ENCODE data around the gene TXNDC9.
"Not testable (repeated sequence)": the region's sequence is repeated elsewhere in the genome, so short reads cannot be mapped to it uniquely, and the experiment has no call there.

The TXNDC9 gene

DNA sequence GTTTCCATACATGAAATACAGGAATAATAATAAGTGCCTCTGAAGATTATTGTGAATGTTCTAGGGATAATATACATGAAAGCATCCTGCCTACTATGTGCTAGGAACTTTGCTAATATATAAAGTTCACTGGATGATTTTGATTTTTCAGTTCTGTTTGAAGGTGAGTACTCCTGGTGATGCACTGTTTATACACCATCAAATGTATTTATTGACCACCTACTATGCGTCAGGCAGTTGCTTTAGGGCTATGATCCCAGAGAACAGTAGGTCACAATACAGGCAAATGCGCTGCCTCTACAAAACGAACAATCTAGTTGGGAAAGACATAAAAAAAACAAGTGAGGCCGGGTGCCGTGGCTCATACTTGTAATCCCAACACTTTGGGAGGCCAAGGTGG is 10.7 kb downstream of the TXNDC9 start:
- Histone ChIP-seq H3K4me2 (ENCODE audit: low read depth, low read length, poor library complexity, severe bottlenecking) (no peak overlapping the region), H2AFZ (ENCODE audit: low read length) (no peak overlapping the region), H3K9me3 (ENCODE audit: insufficient read depth, low read depth, low read length) (no peaks in the 10 kb centered on the region), H3F3A (ENCODE audit: low read depth) (0 out of 2 replicates have a peak, but pooled peaks cover 2% of the 10 kb centered on the region), H3K27me3 (ENCODE audit: insufficient read depth, low read length, poor library complexity, severe bottlenecking) (no peaks in the 10 kb centered on the region), H3K4me1 (ENCODE audit: insufficient read depth, low read length, poor library complexity, severe bottlenecking) (no peaks in the 10 kb centered on the region), H3K9ac (ENCODE audit: low read depth, low read length, poor library complexity, severe bottlenecking) (no peak overlapping the region), H3K36me3 (ENCODE audit: insufficient read depth, low read length) (peaks cover 61% of the 10 kb centered on the region), H3K9me2 (replicated peaks; ENCODE audit: low read depth, low read length) (no peaks in the 10 kb centered on the region), H4K20me1 (ENCODE audit: insufficient read depth, low read length, poor library complexity, severe bottlenecking) (peaks cover 4% of the 10 kb centered on the region), H3K79me2 (ENCODE audit: insufficient read depth, low read length) (peaks cover 14% of the 10 kb centered on the region; the same call in 1 of the 2 replicates), H3K4me3 (ENCODE audit: low read length, poor library complexity, severe bottlenecking) (no peak overlapping the region)
- TF ChIP-seq, protein P1, sequence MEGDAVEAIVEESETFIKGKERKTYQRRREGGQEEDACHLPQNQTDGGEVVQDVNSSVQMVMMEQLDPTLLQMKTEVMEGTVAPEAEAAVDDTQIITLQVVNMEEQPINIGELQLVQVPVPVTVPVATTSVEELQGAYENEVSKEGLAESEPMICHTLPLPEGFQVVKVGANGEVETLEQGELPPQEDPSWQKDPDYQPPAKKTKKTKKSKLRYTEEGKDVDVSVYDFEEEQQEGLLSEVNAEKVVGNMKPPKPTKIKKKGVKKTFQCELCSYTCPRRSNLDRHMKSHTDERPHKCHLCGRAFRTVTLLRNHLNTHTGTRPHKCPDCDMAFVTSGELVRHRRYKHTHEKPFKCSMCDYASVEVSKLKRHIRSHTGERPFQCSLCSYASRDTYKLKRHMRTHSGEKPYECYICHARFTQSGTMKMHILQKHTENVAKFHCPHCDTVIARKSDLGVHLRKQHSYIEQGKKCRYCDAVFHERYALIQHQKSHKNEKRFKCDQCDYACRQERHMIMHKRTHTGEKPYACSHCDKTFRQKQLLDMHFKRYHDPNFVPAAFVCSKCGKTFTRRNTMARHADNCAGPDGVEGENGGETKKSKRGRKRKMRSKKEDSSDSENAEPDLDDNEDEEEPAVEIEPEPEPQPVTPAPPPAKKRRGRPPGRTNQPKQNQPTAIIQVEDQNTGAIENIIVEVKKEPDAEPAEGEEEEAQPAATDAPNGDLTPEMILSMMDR (conservative IDR thresholded peaks at IDR 0.05; ENCODE audit: low read length): no peak
- no peak for TF ChIP-seq EZH2phosphoT487 (IDR thresholded peaks at IDR 0.05; ENCODE audit: borderline replicate concordance)

DNA sequence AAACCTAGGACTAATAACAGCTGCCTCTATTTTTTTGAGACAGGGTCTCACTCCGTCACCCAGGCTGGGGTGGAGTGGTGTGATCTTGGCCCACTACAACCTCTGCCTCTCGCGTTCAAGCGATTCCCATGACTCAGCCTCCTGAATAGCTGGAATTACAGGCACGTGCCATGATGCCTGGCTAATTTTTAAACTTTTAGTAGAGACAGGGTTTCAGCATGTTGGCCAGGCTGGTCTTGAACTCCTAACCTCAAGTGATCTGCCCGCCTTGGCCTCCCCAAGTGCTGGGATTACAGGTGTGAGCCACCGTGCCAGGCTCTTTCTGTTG is 18.3 kb downstream of the TXNDC9 start:
- not testable (repeated sequence) for H3K4me3 ChIP-seq (ENCODE audit: low read length, poor library complexity, severe bottlenecking); H3K9me3 ChIP-seq (ENCODE audit: insufficient read depth, low read depth, low read length); H4K20me1 ChIP-seq (ENCODE audit: insufficient read depth, low read length, poor library complexity, severe bottlenecking); H3K4me1 ChIP-seq (ENCODE audit: insufficient read depth, low read length, poor library complexity, severe bottlenecking); H3F3A ChIP-seq (ENCODE audit: low read depth); H3K9me2 ChIP-seq (replicated peaks; ENCODE audit: low read depth, low read length); H3K4me2 ChIP-seq (ENCODE audit: low read depth, low read length, poor library complexity, severe bottlenecking); H3K27me3 ChIP-seq (ENCODE audit: insufficient read depth, low read length, poor library complexity, severe bottlenecking); H3K79me2 ChIP-seq (ENCODE audit: insufficient read depth, low read length); H2AFZ ChIP-seq (ENCODE audit: low read length); H3K9ac ChIP-seq (ENCODE audit: low read depth, low read length, poor library complexity, severe bottlenecking)
- peaks cover 46% of the 10 kb centered on the region; the same call in 1 of the 2 replicates for H3K36me3 ChIP-seq (ENCODE audit: insufficient read depth, low read length)

DNA sequence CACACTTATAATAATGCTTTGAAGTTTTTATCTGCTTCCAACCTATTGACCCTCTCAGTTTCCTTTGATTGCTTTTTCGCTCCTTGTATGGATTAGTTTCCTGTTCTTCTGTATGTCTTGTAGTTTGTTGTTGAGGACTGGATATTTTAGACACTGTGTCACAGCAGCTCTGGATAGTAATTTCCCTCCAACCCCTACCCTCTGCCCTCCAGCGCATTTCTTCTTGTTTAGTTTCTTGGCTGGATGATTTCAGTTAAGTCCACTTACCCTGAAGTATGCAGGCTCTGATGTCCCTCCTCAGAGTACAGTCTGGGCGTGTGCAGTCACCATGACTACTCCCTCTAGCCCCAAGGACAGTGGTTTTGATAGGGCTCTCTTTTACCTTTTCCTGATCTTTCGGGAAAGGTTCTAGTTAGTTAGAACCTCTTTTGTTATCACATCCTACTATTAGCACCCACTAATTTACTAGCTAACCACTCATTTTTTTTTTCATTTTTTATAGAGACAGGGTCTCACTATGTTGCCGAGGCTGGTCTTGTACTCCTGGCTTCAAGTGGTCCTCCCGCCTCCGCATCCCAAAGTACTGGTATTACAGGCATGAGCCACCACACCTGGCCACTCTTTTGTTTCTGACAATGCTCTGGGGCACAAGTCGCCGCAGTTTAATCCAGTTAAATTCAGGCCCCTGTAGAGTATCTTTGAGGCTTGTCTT is 18.8 kb downstream of the TXNDC9 start:
- H3K36me3 ChIP-seq (ENCODE audit: insufficient read depth, low read length): peaks cover 46% of the 10 kb centered on the region; the same call in 1 of the 2 replicates
- H3K9me3 ChIP-seq (ENCODE audit: insufficient read depth, low read depth, low read length): no peaks in the 10 kb centered on the region
- H2AFZ ChIP-seq (ENCODE audit: low read length): no peak overlapping the region
- no peak overlapping the region for H3K4me2 ChIP-seq (ENCODE audit: low read depth, low read length, poor library complexity, severe bottlenecking)
- H3K27me3 ChIP-seq (ENCODE audit: insufficient read depth, low read length, poor library complexity, severe bottlenecking): no peaks in the 10 kb centered on the region
- H3K4me3 ChIP-seq (ENCODE audit: low read length, poor library complexity, severe bottlenecking): no peak overlapping the region
- no peaks in the 10 kb centered on the region for H3K4me1 ChIP-seq (ENCODE audit: insufficient read depth, low read length, poor library complexity, severe bottlenecking)
- H4K20me1 ChIP-seq (ENCODE audit: insufficient read depth, low read length, poor library complexity, severe bottlenecking): no peaks in the 10 kb centered on the region
- no peaks in the 10 kb centered on the region for H3K79me2 ChIP-seq (ENCODE audit: insufficient read depth, low read length)
- peaks cover 2% of the 10 kb centered on the region; the same call in 1 of the 2 replicates for H3F3A ChIP-seq (ENCODE audit: low read depth)
- H3K9me2 ChIP-seq (replicated peaks; ENCODE audit: low read depth, low read length): no peaks in the 10 kb centered on the region
- no peak for TF ChIP-seq EZH2phosphoT487 (IDR thresholded peaks at IDR 0.05; ENCODE audit: borderline replicate concordance)
- TF ChIP-seq, protein P1 (conservative IDR thresholded peaks at IDR 0.05; ENCODE audit: low read length): no peak
- H3K9ac ChIP-seq (ENCODE audit: low read depth, low read length, poor library complexity, severe bottlenecking): no peak overlapping the region

DNA sequence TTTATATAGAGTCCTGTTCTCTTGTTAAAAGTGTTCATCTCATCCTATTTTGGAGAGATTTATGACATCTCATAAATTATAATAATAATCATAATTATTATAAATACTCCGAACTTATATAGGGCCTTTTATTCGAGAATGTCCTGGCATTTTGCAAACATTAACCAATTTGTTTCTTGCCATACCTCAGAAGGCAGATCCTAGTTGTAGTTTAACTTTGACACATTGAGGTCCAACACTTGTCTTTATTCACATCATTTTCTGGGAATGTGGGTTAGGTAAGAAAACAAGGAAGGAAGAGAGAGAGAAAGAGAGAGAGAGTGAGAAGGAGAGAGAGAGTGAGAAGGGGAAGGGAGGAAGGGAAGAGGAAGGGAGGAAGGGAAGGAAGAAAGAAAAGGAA is 35.0 kb downstream of the TXNDC9 start, which contains the start of gene LYG1:
TSS of gene LYG1 (minus strand) at position 101 of the 400 bp plus-strand sequence. CDS start 5,527 bp downstream, outside the sequence.
- H3K36me3 ChIP-seq (ENCODE audit: insufficient read depth, low read length); H3K4me2 ChIP-seq (ENCODE audit: low read depth, low read length, poor library complexity, severe bottlenecking); H4K20me1 ChIP-seq (ENCODE audit: insufficient read depth, low read length, poor library complexity, severe bottlenecking); H3K79me2 ChIP-seq (ENCODE audit: insufficient read depth, low read length); H3K4me1 ChIP-seq (ENCODE audit: insufficient read depth, low read length, poor library complexity, severe bottlenecking); H3K4me3 ChIP-seq (ENCODE audit: low read length, poor library complexity, severe bottlenecking); H3K27me3 ChIP-seq (ENCODE audit: insufficient read depth, low read length, poor library complexity, severe bottlenecking); H2AFZ ChIP-seq (ENCODE audit: low read length); H3K9me2 ChIP-seq (replicated peaks; ENCODE audit: low read depth, low read length); H3F3A ChIP-seq (ENCODE audit: low read depth); H3K9me3 ChIP-seq (ENCODE audit: insufficient read depth, low read depth, low read length); H3K9ac ChIP-seq (ENCODE audit: low read depth, low read length, poor library complexity, severe bottlenecking): not testable (repeated sequence)

All from Loucy (cell line).